ENCODE data around the gene EEPD1.

EEPD1 gene

GRCh38 chr7:36283181-36283580 is 130.1 kb downstream of the EEPD1 start:
- DNase-seq, result no peak

GRCh38 chr7:36283711-36284130 is 130.7 kb downstream of the EEPD1 start:
- no peak for DNase-seq

GRCh38 chr7:36284456-36285090 is 131.5 kb downstream of the EEPD1 start:
- no peak for DNase-seq

- DNase-seq, result no peak
Measured at GRCh38 chr7:36285276-36285675, 132.2 kb downstream of the EEPD1 start.

GRCh38 chr7:36286226-36286625 is 133.2 kb downstream of the EEPD1 start:
- DNase-seq, result no peak

GRCh38 chr7:36286688-36287087 is 133.6 kb downstream of the EEPD1 start:
- DNase-seq, result no peak

- peak; percentile 14 for DNase-seq
Measured at GRCh38 chr7:36287371-36288241, 134.6 kb downstream of the EEPD1 start.

GRCh38 chr7:36288501-36288900 is 135.4 kb downstream of the EEPD1 start:
- DNase-seq, result no peak

- no peak for DNase-seq
Measured at GRCh38 chr7:36289833-36290661, 137.0 kb downstream of the EEPD1 start.

- DNase-seq, result peak; percentile 82
Measured at GRCh38 chr7:36291387-36292316, 138.6 kb downstream of the EEPD1 start.

- DNase-seq, result no peak
Measured at GRCh38 chr7:36295090-36295489, 142.0 kb downstream of the EEPD1 start.

GRCh38 chr7:36296284-36296683 is 143.2 kb downstream of the EEPD1 start:
- no peak for DNase-seq

- no peak for DNase-seq
Measured at GRCh38 chr7:36297364-36298009, 144.4 kb downstream of the EEPD1 start.

GRCh38 chr7:36298106-36298505 is 145.1 kb downstream of the EEPD1 start:
- DNase-seq, result no peak

GRCh38 chr7:36299223-36299774 is 146.2 kb downstream of the EEPD1 start:
- no peak for DNase-seq

GRCh38 chr7:36299823-36300341 is 146.8 kb downstream of the EEPD1 start:
- no peak for DNase-seq

GRCh38 chr7:36300696-36301350 is 147.8 kb downstream of the EEPD1 start:
- DNase-seq, result no peak

- no peak for DNase-seq
Measured at GRCh38 chr7:36301914-36302771, 149.1 kb downstream of the EEPD1 start.

All from NCI-H1092 treated with DMSO at 0.1 percent for 48 hours (cell line).